HG02870 (cell line): Measurements from ENCODE around the gene RETREG2.

Experiments
- ATAC-seq: cut with Tn5 transposase; IDR thresholded peaks from one replicate; pipeline ENCODE4 v1.9.1; 2021; ENCODE audit warnings: mild to moderate bottlenecking, moderate library complexity; ENCODE audit not compliant: unreplicated experiment

The RETREG2 gene

DNA sequence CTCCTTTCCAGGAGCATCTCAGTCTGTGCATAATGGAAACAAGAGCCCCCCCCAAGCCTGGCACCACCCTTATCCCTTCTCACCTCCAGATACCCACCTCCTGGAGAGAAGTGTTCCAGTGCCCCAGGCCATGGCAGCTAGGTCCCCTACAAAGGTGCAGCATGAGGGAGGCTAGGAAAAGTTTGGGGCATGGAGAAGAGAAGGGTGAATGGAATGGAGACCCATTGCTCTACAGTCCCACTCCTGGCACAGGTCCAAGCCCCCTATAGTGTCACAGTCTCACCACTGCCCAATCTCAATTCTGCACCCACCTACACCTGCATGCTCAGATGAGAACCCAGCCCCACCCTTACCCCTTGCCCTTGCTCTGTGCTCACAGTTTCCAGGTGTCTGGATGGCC, 9.1 kb upstream of the RETREG2 start:
- no peak for ATAC-seq

- no peak for ATAC-seq
Observed at GRCh38 chr2:219169930-219170654, 8.0 kb upstream of the RETREG2 start, which contains the start of gene SLC23A3. Gene SLC23A3, minus strand, starts transcription at chr2:219170029. Its CDS starts 45 bp downstream, at chr2:219169984.

GRCh38 chr2:219171231-219171651, 6.8 kb upstream of the RETREG2 start:
- no peak for ATAC-seq

GRCh38 chr2:219172231-219173154, 5.6 kb upstream of the RETREG2 start:
- no peak for ATAC-seq

- no peak for ATAC-seq
Observed at GRCh38 chr2:219173176-219173575, 4.9 kb upstream of the RETREG2 start.

- ATAC-seq, result no peak
Observed at GRCh38 chr2:219174146-219174545, 3.9 kb upstream of the RETREG2 start.

DNA sequence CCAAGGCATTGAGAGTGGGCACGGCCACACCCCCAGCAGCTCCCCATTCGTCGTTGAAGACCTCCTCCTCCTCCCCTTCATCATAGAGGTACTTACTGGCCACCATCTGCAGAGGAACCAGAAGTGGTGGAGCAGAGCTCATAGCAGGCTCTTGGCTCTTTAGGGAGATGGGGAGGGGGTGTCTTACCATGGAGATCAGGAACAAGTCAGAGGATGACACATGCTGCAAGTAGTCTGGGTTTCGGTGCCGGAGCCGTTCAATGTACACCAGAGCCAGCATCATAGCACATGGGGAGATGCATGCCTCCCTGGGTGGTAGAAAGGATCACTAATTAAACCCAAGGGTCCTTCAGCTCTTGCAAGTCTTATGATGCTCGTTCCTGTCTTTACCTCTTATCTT, 3.3 kb upstream of the RETREG2 start:
- ATAC-seq, result no peak

DNA sequence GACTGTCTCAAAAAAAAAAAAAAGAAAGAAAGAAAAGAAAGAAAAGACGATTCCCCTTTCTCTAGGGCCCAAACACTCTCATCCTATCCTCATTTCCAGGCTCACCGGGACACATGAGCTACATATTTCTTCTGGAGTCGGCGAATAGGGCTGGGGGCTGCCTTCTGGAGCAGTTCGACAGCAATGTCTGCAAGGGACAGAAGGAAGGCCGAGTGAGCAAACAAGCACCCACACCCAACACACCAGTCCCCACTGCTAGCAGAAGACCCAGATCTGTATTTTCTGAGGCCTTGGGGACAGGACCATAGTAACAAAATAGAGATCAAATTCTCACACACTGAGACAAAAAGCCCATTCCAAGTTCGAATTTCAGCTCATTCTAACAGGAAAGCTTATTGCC, 2.6 kb upstream of the RETREG2 start:
- no peak for ATAC-seq

DNA sequence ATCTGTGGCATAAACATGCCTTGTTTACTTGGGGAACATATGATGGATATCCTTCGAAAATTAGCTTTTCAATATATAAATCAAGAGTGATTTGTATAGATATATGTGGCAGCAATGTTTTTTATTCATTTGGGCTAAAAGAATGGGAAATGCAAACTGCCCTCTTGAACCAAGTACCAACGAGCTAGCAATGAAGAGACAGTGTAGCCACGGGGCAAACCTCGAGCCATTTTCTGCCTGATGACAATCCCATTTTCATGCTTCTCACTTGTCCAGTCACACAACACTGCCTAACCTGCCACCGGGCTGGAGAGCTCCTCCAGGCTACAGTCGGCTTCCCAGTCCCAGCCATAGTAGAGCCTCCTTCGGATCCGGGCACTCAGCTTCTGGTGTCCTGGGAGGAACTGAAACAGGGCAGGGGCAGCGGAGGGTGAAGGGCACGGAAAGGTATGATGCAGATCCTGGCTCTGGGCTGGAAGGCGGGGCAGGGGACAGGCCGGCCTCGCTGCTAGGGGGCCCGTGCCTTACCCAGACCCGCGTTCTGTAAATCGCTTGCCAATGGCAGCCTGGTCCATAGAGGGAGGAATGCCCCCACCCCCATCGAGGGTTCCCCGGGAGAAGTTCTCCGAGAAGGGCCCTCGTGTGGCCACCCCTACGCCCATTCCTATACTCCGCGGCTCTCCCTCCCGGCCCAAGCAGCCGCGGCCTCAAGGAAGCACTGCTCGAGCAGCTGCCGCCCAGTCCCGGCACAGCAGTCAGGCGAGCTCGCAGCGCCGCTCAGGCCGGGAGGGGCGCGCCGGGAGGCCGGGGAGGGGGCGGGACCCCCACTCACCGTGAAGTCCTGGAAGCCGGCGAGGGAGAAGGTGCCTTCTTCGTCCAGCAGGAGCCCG, 1.9 kb upstream of the RETREG2 start:
- peak; percentile 15 for ATAC-seq

- ATAC-seq, result peak; percentile 67
Observed at GRCh38 chr2:219176818-219177551, 1.1 kb upstream of the RETREG2 start, which contains the start of gene CNPPD1. Gene CNPPD1, minus strand, starts transcription at chr2:219176925. Its CDS starts 97 bp downstream, at chr2:219176828.

DNA sequence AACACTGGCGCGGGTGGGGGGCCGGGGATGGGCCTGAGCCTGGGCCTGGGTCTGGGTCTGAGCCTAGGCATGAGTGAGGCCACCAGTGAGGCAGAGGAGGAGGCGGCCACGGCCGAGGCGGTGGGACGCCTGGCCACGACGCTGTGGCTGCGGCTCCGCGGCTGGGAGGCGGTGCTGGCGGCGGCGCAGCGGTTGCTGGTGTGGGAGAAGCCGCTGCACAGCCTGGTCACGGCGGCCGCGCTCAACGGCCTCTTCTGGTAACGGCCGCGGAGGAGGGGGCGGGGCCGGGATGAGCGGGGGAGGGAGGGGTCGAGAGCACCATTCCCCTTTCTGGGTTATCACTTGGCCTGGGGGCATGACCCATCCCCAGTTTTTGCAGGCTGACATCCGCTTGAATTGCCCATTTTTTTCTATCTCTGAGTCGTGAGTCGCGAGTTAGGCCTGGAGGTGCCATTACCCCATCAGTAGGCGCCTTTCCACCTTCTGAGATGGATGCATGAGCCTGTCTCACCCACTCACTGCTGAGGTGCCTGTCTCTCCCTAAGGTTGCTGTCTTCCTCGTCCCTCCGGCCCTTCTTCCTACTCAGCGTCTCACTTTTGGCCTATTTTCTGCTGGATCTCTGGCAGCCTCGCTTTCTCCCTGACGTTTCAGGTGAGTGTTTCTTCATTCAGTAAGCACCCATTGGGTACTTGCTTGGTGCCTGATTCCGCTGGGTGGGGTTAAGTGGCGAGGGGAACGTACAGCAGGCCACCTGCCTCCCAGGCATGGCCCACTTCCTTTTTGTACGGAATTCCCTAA, 501 bp downstream of the RETREG2 start:
- ATAC-seq, result peak; percentile 16

DNA sequence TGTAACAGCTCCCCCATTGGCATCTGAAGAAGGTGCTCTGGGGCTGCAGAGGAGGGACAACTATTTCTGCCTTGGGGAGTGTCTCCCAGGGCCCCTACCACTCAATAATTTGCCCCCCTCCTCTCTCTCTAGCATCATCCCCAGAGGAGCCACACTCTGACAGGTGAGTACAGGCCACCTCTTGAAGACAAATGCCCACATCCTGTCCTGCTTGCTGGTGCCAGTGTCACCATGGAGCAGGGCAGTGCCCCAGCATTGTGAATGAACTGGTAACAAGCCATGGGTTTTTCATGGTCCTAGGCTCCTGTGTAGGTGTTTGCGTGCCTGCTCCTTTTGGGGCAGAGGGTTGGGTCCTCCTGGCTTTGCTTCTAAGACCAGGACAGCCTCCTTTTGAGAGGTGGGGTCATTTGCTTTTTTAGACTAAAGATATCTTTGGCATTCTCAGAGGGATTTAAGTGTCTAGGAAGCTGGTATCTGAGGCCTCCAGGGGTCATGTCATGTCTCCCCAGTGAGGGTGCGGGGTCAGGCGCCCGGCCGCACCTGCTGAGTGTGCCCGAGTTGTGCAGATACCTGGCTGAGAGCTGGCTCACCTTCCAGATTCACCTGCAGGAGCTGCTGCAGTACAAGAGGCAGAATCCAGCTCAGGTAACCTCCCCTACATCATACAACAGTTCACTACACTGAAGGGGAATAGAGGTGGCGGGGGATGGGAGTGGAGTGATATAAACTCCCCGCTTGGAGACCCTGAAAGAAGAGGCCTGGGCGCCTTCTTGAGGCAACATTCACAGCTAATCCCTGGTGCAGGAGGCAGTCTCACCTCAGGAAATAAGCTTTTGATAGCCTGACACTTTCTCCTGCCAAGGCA, 1.8 kb downstream of the RETREG2 start:
- no peak for ATAC-seq

DNA sequence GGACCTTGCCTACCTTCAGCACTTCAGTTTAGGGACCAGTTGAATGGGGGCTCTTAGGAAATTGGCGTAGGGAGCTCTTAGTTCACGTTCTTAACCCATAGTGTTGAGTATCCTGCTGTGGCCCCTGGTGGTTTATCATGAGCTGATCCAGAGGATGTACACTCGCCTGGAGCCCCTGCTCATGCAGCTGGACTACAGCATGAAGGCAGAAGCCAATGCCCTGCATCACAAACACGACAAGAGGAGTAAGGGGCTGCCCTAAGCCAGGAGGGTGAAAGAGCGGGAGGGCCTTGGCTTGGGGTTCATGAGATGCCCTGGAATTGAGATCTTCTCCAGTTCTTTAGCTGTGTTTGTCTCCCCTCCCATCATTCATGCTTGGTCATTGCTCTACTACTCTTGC, 2.9 kb downstream of the RETREG2 start:
- no peak for ATAC-seq

DNA sequence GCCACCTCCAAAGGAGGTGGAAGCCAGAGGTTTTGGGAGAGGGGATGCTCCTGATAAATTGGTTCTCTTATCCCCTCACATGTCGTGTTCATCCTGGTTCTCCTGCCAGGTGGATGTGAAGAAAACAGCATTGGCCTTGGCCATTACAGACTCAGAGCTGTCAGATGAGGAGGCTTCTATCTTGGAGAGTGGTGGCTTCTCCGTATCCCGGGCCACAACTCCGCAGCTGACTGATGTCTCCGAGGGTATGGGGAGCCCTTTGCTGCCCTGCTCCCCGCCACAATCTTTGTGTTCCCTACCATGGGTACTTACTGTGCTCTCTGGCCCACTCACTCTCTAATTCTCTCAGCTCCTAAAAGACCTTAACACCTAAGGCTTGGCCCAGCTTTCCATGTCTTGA, 3.5 kb downstream of the RETREG2 start:
- ATAC-seq, result no peak

DNA sequence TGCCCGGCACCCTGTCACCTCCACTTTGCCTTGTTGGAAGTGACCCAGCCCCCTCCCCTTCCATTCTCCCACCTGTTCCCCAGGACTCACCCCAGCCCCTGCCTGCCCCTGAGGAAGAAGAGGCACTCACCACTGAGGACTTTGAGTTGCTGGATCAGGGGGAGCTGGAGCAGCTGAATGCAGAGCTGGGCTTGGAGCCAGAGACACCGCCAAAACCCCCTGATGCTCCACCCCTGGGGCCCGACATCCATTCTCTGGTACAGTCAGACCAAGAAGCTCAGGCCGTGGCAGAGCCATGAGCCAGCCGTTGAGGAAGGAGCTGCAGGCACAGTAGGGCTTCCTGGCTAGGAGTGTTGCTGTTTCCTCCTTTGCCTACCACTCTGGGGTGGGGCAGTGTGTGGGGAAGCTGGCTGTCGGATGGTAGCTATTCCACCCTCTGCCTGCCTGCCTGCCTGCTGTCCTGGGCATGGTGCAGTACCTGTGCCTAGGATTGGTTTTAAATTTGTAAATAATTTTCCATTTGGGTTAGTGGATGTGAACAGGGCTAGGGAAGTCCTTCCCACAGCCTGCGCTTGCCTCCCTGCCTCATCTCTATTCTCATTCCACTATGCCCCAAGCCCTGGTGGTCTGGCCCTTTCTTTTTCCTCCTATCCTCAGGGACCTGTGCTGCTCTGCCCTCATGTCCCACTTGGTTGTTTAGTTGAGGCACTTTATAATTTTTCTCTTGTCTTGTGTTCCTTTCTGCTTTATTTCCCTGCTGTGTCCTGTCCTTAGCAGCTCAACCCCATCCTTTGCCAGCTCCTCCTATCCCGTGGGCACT, 4.5 kb downstream of the RETREG2 start:
- no peak for ATAC-seq

DNA sequence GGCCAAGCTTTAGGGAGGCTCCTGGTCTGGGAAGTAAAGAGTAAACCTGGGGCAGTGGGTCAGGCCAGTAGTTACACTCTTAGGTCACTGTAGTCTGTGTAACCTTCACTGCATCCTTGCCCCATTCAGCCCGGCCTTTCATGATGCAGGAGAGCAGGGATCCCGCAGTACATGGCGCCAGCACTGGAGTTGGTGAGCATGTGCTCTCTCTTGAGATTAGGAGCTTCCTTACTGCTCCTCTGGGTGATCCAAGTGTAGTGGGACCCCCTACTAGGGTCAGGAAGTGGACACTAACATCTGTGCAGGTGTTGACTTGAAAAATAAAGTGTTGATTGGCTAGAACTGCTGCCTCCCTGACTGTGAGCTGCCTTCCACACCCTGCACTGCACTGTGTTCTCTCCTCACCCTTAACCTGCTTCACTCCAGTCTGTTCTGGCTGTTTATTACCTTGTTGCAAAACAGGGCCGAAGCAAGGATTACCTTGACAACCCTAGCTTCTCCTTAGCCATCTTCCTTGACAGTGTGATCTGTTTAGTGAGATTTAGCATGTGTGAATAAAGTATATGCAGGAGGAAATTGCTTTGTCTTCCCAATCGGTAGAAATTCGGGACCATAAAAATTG, 5.2 kb downstream of the RETREG2 start:
- no peak for ATAC-seq

- no peak for ATAC-seq
Observed at GRCh38 chr2:219184121-219184520, 6.0 kb downstream of the RETREG2 start.
